GM19351 (cell line): Measurements from ENCODE around the gene S100G.

ENCODE experiments used
- ATAC-seq: cut with Tn5 transposase; IDR thresholded peaks from one replicate; pipeline ENCODE4 v1.9.1; 2021; ENCODE audit warnings: mild to moderate bottlenecking, moderate library complexity; ENCODE audit not compliant: unreplicated experiment

The S100G gene

DNA sequence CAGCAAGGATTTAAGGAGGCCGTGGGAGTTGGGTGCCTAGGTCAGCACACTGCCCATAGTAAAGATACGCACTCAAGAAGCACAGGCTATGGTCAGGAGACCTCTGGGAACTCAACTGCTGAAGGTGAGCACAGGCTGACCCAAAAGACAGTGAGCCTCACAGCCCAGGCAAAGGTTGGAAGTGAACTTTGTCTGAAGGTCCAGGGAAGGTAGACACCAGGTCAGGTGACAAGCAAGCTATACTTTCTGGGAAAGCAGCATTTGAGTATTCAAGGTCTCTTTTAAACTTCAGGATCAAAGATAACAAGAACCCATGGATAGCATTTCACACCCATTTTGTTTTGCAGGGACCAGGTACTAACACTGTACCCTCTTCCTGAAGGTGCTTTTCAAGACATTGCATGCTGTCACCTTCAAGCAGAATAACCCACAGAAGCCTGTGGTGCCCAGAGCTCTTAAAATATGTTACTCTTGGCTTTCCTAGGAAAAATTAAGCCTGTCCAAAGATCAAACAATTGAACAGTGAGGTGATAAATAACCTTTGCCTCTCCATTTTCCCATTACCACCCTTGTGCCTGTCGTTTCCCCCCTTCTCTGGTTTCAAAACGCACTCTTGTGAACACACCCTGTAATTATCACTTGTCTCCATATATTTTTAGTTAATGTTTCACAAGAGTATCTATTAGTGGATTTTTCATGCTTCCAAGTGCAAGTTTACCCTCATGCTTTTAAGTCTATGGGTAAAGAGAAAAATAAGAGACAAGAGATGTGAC, 3.4 kb upstream of the S100G start:
- ATAC-seq: no peak

DNA sequence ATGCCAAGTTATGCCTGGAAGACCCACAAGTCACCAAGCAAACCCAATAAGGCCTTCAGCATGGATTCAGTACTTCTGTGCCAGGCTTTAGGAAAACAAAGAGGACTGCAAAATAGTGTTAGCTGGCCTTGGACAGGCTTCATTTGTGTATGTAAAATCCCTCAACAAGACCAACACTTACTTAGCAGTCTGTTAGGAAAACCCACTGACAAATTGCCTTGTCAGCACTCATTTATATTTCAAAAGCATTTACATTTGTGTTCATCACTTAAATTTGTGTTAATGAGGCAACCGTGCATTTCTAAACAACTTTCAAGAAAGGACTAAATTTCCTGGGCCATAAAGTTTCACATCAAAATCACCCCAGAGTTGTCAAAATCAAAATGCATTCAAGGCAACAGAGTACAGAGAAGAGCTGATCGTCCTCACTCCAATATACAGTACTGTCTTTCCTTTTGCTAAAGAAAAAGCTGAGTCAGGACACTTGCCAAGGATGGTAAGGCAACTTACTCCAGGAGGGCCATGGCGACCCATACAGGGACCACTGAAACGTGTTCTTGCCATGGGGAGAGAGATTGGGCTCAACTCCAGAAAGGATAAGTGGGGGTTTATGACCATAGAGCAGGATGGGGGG, 1.6 kb downstream of the S100G start:
- no peak for ATAC-seq

DNA sequence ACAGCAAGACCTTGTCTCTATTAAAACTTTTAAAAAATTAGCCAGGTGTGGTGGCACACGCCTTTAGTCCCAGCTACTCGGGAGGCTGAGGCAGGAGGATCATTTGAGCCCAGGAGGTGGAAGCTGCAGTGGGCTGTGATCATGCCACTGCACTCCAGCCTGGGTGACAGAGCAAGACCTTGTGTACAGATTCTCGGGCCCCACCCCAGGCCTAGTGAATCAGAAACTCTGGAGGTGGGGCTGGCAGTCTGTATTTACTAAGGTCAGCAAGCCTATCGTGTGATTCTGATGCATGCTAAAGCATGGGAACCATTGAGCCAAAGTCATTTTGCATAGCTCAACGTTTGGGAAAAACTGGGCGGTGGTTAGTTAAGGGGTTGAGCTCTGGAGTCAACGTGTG, 3.5 kb downstream of the S100G start:
- no peak for ATAC-seq

DNA sequence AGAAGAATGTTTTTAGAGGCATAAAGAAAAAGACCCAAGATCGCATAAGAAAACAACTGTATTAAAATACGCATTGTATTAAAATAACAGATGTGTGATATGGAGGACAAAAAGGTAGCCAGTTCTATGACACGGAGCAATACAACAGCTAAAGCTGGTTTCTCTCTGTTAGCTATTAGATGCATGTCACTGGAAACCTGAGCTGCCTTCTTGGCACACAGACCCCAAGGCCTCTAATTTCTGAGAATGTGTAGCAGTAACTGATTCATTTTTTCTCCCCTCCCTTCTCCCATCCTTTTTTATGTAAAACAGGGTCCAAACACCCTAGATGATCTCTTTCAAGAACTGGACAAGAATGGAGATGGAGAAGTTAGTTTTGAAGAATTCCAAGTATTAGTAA, 4.1 kb downstream of the S100G start:
- ATAC-seq: no peak

DNA sequence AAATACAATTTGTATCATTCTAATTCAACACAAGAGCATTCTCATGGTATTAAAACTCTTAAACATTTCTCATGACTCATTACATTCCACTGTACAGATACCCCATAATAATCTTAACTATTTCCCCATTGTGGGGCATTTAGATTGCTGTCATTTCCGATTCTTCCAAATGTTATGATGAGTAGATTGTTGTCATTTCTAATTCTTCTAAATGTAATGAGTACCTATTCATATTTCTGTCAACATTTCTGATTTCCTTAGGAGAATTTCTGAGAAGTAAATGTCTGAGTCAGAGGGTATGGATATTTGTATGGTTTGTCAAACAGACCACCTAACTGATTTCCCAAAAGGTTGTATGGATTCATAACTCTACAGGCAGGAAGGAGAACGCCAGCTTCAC, 8.3 kb downstream of the S100G start:
- no peak for ATAC-seq

DNA sequence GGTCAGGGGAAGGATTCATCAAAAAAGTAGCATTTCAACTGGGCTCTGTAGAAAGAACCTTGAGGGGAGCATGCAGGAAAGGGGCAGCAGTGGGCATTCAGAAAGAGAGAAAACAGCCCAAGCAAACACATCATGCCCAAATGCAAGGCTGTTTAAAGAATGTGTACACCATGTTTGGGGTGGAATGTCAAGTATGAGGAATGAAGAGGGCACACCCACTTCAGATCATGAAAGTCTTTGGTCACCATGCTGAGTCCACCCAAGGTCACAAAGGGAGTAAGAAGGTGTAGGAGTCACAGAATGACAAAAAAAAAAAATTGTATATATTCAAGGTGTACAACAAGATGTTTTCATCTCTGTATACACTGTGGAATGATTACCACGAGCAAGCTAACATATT, 9.4 kb downstream of the S100G start:
- ATAC-seq: no peak

DNA sequence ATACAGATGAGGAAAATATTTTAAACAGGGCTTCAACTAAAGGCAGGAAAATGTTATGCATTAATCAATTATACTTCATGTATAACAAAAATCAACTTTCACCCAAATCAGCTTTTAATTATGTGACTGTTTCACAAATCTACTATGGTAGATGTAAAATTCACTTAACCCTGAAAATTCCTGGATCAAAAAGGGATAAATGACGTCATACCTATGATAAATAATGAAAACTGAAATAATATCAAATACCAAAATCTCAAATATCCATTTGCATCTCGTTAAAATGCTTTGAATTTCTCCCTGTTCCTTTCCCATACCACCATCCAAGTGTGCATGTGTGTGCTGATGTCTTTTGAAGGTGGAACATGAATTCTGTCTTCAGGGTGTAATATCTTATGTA, 11.5 kb downstream of the S100G start:
- ATAC-seq: no peak

DNA sequence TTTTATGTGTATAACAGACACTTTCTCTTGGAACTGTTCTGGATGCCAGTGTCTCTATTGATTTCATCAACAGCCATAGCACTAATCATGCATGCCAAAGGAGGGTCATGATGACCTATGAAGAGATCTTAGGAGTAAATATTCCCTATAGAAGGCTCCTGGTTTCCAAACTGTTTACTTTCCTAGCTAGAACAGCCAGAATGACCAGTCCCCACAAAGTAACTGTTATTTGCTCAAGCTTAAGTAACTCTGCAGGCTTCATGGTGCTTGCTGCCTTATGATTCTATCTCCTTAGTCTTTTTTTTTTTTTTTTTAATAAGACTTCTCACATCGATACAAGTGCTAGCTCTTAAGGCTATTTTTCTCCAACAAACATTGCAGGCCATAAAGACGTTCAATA, 12.4 kb downstream of the S100G start:
- no peak for ATAC-seq

DNA sequence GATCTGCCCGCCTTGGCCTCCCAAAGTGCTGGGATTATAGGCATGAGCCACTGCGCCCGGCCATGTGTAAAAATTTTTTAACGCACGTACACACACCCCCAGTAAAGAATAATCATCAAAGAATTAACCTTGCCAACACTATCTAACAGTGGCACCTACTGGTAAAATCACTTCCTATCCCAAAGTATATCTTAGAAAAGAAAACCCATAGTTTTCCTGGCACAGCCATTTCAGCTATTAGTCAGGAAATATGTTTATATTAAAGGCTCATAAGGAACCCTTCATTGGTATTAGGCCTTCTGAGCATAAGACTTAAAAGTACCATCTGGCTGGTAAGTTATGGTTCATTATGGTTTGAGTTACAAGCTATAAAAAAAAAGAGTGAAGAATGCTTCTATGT, 14.1 kb downstream of the S100G start:
- no peak for ATAC-seq

DNA sequence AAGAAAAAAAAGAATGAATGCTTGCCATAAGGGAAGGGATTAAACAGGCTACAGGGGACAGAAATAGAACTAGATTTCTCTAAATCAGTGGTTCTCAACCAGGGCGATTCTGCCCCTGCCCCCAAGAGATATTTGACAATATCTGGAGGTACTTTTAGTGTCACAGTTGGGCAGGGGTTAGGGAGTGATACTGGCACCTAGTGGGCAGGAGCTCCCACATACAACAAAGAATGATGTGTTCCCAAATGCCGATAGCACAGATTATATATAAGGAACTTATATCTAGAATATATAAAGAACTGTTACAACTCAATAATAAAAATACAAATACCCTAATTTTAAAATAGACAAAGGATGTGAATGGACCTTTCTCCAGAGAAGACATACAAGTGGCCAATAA, 14.7 kb downstream of the S100G start:
- no peak for ATAC-seq

DNA sequence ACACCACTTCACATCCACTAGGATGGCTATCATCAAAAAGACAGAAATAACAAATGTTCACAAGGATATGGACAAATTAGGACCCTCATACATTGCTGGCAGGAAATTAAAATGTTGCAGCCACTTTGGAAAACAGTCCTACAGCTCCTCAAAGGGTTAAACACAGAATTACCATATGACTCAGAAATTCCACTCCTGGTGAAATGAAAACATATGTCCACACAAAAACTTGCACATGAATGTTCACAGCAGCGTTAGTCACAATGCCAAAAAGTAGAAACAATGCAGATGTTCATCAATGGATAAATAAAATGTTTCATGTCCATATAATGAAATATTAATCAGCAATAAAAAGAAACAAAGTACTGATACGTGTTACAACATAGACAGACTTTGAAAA, 15.1 kb downstream of the S100G start:
- no peak for ATAC-seq

DNA sequence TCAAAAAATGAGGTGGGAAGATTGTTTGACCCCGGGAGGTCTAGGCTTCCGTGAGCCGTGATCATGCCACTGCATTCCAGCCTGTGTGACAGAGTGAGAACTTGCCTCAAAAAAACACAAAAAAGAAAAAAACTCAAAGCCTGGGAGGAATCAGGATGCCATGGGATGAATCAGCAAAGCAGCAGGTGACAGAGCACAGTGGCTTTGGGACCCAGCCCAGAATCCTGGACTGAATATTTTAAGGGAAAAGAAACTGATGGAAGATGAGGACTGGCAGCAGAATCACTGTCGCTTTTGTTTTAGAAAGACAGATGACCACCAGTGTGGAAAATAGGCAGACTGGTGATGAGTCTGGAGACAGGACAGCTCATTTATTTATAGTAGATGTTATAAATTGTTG, 16.6 kb downstream of the S100G start:
- ATAC-seq: no peak

DNA sequence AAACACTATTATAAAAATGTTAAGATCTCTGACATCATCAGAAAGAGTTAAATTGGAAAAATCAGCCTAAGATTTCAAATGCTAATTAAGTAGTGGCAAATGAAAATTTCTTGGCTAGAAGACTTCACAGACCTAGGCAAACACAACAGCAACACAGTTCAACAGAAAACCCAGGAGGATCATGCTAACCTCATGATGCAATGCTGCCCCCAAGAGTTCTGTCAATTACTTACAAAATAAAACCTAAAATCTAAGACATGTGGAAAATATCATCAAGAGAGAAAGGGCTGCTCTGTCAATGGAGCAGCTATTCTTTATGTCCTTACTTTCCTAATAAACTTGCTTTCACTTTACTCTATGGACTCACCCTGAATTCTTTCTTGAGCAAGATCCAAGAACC, 21.0 kb downstream of the S100G start:
- peak; percentile 63 for ATAC-seq

DNA sequence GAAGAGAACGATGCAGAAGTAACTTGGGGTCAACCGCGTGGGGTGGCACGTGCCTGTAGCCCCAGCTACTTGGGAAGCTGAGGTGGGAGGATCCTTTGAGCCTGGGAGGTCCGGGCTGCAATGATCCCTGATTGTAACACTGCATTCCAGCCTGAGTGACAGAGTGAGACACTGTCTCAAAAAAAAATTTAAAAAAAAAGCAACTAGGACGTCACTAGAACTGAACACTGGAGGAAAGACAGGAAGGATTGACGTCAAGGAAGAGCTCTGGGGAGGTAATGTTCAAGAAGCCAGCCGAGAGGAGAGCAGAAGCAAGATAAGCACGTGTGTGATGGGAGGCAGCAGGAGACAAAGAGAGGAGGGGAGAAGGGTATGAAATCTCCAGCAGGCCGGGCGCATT, 28.7 kb downstream of the S100G start:
- no peak for ATAC-seq

DNA sequence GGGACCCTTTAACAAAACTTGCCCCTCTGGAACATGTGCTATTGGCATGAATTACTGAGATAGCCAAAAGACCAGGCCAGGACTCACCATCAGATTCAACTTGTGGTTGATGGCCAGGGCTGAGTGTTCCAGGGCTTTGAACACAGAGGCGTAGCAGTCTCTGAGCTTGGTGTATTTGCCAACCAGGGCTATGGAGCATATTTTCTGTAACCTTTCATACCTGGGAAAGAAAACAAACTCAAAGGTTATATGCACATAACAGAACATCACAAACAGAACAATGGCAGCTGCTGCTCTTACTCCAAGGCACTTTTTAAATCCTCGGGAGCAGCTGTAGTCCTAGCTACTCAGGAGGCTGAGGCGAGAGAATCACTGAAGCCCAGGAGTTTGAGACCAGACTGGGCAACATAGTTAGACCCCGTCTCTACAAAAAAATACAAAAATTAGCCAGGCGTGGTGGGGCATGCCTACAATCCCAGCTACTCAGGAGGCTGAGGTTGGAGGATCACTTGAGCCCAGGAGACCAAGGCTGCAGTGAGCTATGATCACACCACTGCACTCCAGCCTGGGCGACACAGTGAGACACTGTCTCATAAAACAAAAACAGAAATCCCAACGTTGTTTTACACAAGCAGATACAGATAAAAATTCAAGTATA, 33.2 kb downstream of the S100G start:
- ATAC-seq: no peak

DNA sequence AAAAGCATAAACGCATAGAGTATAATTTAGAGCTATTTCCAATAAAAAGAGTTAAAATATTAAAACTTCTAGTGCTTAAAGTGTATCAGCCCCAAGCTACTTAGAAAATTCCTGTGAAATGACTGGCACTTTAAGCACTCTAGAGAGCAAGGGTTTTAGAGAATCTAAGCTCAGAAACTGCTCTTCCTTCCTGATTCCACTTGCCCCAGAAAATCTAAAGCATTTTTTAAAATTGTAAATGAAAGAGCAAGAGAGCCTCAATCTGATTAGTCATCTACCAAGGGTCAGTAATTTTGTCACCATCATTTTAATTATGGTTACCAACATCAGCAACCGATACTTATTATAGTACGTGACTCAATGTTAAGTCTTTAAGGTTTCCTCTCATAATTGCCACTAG, 37.6 kb downstream of the S100G start:
- no peak for ATAC-seq

DNA sequence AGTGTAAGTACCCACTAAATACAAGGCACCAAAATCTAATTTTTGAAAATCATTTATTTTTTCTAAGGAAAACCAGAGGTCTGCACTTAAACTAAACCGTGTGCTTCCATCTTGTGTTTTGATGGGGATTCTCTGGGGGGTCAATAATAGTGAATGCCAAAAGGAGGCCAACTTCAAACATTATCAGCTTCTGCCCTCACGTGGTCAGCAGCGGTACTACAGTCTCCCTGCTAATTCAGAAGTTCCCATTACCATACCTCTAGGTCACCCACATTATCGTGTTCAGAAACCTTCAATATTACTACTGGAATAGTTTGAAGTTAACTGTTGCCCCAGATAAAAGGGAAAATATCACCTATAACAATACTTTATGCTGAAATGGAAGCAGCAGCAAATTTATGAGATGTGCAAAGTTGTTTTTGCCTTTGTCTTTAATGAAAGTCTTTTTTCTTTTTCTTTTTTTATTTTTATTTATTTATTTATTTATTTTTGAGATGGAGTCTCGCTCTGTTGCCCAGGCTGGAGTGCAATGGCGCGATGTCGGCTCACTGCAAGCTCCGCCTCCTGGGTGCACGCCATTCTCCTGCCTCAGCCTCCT, 45.2 kb downstream of the S100G start:
- ATAC-seq: peak; percentile 84

DNA sequence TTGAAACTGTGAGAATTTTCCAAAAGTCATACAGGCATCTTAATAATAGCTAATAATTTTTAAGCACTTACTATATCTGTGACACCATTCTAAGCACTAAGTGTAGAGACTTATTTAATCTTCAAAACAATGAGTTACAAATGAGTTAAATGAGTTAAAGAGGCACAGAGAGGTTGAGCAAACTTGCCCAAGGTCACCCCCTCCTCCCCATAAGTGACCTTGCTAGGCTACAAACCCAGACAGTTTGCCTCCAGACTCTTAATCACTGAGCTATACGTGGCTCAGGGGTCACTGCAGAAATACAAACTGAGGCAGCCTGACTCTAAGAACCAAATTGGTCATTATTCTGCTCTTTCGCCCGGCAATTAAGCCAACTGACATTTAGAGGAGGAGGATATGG, 47.0 kb downstream of the S100G start:
- no peak for ATAC-seq

DNA sequence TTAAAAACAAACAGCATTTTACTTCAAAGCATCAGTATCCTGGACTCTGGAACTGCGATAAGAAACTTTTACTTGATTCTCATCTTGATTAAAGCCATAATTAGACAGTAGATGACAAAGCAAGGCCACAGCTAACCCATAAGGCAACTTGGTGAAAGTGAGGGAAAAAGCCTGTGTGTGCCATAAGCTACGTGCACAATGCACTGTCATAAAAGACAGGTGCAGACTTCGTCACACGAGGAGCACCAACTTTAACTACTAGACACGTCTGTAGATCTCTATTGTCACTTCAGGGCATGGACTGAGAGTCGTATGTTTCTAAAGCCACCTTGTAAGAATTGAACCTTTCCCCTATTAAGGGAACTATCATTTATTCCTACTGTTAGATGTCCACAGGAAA, 49.4 kb downstream of the S100G start:
- no peak for ATAC-seq

DNA sequence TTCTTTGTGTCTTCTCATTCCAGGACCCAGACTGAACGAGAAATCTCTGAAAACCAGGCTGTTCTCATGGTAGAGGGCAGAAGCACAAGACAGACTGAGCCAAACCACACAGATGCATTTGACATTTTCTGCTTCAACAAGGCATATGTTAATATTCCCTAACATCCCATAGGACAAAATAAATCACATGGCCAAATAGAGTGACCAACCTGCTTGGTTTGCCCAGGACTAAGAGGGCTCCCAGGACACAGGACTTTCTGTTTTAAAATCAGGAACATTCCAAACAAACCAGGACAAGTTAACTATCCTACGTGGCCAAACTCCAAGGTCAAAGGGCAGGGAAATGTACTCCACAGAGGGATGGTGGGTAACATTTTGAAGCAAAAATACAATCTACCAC, 50.8 kb downstream of the S100G start:
- ATAC-seq: no peak

DNA sequence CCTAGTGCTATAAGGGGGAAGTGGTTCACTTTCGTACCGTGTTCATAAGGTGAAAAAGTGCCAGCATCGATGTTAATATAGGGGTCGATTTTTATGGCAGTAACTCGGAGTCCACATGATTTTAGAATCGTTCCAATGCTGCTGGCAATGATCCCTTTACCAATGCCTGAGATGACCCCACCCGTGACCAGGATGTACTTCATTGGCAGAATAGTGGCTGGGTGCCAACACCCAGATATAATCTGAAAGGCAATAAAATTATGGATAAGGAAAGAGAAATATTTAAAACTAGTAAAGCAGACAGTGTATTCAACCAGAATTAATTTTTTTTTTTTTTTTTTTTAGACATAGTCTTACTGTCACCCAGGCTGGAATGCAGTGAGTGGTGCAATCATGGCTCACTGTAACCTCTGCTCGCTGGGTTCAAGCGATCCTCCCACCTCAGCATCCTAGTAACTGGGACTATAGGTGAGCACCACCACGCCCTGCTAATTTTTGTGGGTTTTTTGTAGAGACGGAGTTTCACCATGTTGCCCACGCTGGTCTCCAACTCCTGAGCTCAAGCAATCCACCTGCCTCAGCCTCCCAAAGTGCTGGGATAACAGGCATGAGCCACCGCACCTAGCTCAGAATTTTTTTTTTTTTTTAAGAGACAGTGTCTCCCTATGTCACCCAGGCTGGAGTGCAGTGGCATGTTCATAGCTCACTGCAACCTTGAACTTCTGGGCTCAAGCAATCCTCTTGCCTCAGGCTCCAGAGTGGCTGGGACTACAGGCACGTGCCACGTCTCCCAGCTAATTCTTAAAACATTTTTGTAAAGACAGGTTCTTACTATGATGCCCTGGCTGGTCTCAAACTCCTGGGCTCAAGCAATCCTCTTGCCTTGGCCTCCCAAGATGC, 53.0 kb downstream of the S100G start:
- no peak for ATAC-seq
